Measurements from ENCODE around the gene AP1S1.
A peak's percentile ranks its signal among the peaks of the same experiment; 100 is the strongest.
"Not testable (repeated sequence)": the region's sequence is repeated elsewhere in the genome, so short reads cannot be mapped to it uniquely, and the experiment has no call there.

The AP1S1 gene

DNA sequence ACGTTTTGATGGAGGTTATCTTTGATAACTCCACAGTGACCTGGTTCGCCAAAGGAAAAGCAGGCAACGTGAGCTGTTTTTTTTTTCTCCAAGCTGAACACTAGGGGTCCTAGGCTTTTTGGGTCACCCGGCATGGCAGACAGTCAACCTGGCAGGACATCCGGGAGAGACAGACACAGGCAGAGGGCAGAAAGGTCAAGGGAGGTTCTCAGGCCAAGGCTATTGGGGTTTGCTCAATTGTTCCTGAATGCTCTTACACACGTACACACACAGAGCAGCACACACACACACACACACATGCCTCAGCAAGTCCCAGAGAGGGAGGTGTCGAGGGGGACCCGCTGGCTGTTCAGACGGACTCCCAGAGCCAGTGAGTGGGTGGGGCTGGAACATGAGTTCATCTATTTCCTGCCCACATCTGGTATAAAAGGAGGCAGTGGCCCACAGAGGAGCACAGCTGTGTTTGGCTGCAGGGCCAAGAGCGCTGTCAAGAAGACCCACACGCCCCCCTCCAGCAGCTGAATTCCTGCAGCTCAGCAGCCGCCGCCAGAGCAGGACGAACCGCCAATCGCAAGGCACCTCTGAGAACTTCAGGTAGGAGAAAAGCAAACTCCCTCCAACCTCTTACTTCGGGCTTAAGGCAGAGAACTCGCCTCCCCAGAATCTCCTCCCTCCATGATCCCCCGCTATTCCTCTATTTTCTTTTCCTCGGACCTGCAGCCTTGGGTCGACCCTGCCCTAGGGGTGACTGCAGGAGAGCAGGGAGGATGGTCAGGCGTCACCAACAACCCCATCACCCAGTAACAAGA is 27.4 kb upstream of the AP1S1 start, which contains the start of gene SERPINE1:
TSS of gene SERPINE1 (plus strand) at position 454 of the 809 bp plus-strand sequence. CDS start 1,290 bp downstream, outside the sequence.
- DNase-seq (ENCODE audit: extremely low read depth, low read depth): peak; percentile 99
- TF ChIP-seq CTCF (IDR thresholded peaks at IDR 0.05; ENCODE audit: low read depth, low read length): peak; percentile 38

- DNase-seq (ENCODE audit: extremely low read depth, low read depth): no peak
- no peak for TF ChIP-seq CTCF (IDR thresholded peaks at IDR 0.05; ENCODE audit: low read depth, low read length)
These were observed 26.7 kb upstream of the AP1S1 start for GRCh38 chr7:101127460-101128039.

DNA sequence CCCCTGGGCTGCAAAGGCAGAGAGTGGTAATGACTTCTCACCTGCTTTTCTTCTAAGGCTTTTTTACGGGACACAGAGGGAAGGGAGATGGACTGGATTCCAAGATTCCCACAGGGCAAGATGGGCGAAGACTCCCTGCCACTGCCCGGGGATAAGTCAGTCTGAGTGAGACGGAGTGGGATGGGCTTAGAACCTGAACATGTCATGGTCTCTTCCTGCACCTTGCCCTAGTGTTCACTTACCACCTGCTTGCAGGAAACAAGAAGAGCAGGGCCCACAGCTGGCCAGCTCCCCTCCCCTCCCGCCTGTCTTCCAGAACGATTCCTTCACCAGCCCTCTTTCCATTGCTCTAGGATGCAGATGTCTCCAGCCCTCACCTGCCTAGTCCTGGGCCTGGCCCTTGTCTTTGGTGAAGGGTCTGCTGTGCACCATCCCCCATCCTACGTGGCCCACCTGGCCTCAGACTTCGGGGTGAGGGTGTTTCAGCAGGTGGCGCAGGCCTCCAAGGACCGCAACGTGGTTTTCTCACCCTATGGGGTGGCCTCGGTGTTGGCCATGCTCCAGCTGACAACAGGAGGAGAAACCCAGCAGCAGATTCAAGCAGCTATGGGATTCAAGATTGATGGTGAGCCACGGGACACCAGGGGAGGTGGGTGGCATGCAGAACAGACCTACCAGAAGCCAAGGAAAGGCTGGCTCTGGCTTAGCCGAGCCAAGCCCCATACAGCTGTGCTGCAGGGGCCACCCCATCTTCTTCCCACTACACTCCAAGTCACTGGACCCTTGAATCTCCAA is 26.0 kb upstream of the AP1S1 start:
- no peak for DNase-seq (ENCODE audit: extremely low read depth, low read depth)
- no peak for TF ChIP-seq CTCF (IDR thresholded peaks at IDR 0.05; ENCODE audit: low read depth, low read length)

DNA sequence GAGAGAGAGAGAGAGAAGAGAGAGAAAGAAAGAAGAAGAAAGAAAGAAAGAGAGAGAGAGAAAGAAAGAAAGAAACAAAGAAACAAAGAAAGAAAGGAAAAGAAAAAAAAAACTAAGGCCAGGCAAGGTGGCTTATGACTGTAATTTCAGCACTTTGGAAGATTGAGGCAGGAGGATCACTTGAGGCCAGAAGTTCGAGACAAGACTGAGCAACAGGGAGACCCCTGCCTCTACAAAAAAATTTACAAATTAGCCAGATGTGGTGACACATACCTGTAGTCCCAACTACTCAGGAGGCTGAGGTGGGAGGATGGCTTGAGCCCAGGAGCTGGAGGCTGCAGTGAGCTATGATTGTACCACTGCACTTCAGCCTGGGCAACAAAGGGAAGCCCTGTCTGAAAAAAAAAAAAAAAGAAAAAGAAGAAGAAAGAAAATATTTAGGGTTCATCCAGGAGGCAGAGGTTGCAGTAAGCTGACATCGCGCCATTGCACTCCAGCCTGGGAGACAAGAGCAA is 24.6 kb upstream of the AP1S1 start:
- TF ChIP-seq CTCF (IDR thresholded peaks at IDR 0.05; ENCODE audit: low read depth, low read length): no peak
- DNase-seq (ENCODE audit: extremely low read depth, low read depth): no peak

DNA sequence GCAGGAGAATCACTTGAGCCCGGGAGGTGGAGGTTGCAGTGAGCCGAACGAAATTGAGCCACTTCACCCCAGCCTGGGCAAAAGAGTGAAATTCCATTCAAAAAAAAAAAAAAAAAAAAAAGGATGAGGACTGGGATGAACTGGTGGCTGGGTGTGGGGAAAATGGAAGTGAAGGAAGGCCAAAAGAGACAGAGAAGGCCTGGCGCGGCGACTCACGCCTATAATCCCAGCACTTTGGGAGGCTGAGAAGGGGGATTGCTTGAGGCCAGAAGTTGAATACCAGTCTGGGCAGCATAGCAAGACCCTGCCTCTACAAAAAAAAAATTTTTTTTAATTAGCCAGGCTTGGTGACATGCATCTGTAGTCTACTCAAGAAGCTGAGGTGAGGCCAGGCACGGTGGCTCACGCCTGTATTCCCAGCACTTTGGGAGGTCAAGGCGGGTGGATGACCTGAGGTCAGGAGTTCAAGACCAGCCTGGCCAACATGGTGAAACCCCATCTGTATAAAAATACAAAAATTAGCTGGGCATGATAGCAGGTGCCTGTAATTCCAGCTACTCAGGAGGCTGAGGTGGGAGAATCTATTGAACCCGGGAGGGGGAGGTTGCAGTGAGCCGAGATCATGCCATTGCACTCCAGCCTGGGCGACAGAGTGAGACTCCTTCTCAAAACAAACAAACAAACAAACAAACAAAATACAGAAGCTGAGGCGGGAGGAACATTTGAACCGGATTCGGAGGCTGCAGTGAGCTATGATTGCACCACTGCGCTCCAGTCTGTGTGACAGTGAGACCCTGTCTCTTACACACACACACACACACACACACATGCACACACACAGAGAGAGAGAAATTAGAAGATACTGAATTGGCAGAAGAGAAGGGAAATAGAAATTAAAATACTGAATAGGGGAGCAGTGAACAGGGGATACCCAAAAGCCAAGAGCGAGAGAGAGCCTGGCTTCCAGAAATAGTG is 21.4 kb upstream of the AP1S1 start:
- not testable (repeated sequence) for DNase-seq (ENCODE audit: extremely low read depth, low read depth)

- DNase-seq (ENCODE audit: extremely low read depth, low read depth): peak; percentile 64
- no peak for TF ChIP-seq CTCF (IDR thresholded peaks at IDR 0.05; ENCODE audit: low read depth, low read length)
These were observed 20.5 kb upstream of the AP1S1 start for GRCh38 chr7:101133621-101134398.
